Neuron (in vitro differentiated cells): ENCODE measurements around the gene MS4A2.
"Not testable (repeated sequence)": the region's sequence is repeated elsewhere in the genome, so short reads cannot be mapped to it uniquely, and the experiment has no call there.

ENCODE experiments used
- H2AFZ ChIP-seq: one replicate; pipeline ENCODE4 v1.6.1; 2013; ENCODE audit warnings: low read depth, mild to moderate bottlenecking, inconsistent platforms, low read length, moderate library complexity
- H3K27me3 ChIP-seq: one replicate; pipeline ENCODE4 v1.6.1; 2013; ENCODE audit warnings: low read length; ENCODE audit not compliant: insufficient read depth
- H3K36me3 ChIP-seq: one replicate; pipeline ENCODE4 v1.6.1; 2013; ENCODE audit warnings: low read length; ENCODE audit not compliant: insufficient read depth
- H3K4me1 ChIP-seq: one replicate; pipeline ENCODE4 v1.6.1; 2013; ENCODE audit warnings: low read length; ENCODE audit not compliant: insufficient read depth
- H3K4me3 ChIP-seq: 2 replicates; pipeline ENCODE4 v1.5.1; 2013; ENCODE audit warnings: mild to moderate bottlenecking, low read length, moderate library complexity
- H3K9me3 ChIP-seq: one replicate; pipeline ENCODE4 v1.6.1; 2013; ENCODE audit warnings: low read length

The MS4A2 gene

GRCh38 chr11:60088364-60088763 is at the start of gene MS4A2:
Gene MS4A2 (plus strand): TSS chr11:60088664. CDS start chr11:60088766, 102 bp downstream.
- Histone ChIP-seq H3K9me3 (no peaks in the 10 kb centered on the region), H3K36me3 (no peaks in the 10 kb centered on the region), H3K27me3 (no peaks in the 10 kb centered on the region), H3K4me1 (no peaks in the 10 kb centered on the region), H3K4me3 (no peak within 1 kb of the TSS), H2AFZ (no peak within 1 kb of the TSS)

GRCh38 chr11:60040109-60040508 is 48.4 kb upstream of the MS4A2 start, which contains the start of gene OOSP2:
Gene OOSP2 (plus strand): TSS chr11:60040409. CDS start chr11:60040460, 51 bp downstream.
- Histone ChIP-seq H3K4me3 (no peak within 1 kb of the TSS), H3K27me3 (no peaks in the 10 kb centered on the region), H2AFZ (no peak within 1 kb of the TSS), H3K36me3 (no peaks in the 10 kb centered on the region), H3K9me3 (no peaks in the 10 kb centered on the region), H3K4me1 (no peaks in the 10 kb centered on the region)

GRCh38 chr11:60050422-60050821 is 38.0 kb upstream of the MS4A2 start:
- not testable (repeated sequence) for H3K9me3 ChIP-seq, H3K36me3 ChIP-seq, H3K4me1 ChIP-seq, H3K4me3 ChIP-seq, H3K27me3 ChIP-seq, H2AFZ ChIP-seq

DNA sequence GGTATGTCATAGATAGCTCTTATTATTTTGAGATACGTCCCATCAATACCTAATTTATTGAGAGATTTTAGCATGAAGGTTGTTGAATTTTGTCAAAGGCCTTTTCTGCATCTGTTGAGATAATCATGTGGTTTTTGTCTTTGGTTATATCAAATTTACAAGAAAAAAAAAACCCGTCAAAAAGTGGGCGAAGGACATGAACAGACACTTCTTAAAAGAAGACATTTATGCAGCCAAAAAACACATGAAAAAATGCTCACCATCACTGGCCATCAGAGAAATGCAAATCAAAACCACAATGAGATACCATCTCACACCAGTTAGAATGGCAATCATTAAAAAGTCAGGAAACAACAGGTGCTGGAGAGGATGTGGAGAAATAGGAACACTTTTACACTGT is 37.6 kb upstream of the MS4A2 start:
- not testable (repeated sequence) for H3K36me3 ChIP-seq, H2AFZ ChIP-seq, H3K4me1 ChIP-seq, H3K27me3 ChIP-seq, H3K4me3 ChIP-seq, H3K9me3 ChIP-seq

DNA sequence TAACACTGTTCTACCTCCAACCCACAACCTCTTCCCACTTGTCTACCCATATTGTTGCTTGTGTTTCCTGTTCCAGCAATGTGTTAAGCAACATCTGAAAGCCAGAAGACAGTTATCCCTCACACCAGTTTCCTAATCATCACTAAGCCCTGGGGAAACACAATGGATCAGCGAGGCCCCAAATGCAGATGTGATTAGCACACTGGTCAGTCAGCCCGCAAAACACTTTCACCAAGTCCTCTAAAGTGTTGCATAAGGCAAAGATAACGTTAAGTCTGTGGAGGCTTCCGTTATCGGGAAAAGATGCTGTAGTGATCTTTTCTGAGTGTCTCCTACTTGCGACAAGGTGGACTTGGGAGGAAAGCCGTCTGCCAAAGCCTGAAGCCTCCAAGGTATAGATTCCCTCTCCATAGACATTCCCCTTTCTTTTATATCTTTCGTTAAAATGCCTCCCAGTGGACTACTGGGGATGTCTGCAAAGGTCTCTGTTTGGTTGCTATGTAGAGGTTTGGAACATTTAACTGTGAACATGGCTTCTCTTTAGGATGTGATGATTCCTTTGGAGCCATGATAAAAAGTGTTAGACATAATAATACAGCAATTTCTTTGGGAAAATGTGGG is 32.0 kb upstream of the MS4A2 start, which contains the start of gene MS4A3:
MS4A3 (plus strand) TSS at position 317 of the 621 bp plus-strand sequence. CDS start 4,496 bp downstream, outside the sequence.
- Histone ChIP-seq H3K9me3 (no peaks in the 10 kb centered on the region), H3K4me1 (no peaks in the 10 kb centered on the region), H3K36me3 (no peaks in the 10 kb centered on the region)

DNA sequence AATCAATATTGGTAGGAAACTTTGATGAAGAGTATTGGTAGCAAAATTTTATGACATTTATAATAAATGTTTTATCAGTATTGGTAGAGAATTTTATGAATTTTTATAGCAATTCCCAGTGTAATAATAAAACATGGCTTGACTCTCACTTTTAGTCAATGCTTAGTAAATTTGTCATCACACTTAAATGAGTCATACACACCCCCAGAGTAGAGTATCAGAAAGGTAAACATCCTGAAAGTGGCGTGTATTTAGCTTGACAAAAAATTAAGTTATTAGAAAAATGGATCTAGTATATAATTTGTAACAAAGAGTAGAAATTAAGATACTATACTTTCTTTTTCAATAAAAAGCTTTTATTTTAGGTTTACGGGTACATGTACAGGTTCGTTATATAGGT is 29.4 kb upstream of the MS4A2 start:
- Histone ChIP-seq H3K4me1 (no peaks in the 10 kb centered on the region), H2AFZ (no peak overlapping the region), H3K4me3 (no peak overlapping the region), H3K9me3 (no peaks in the 10 kb centered on the region), H3K27me3 (no peaks in the 10 kb centered on the region), H3K36me3 (no peaks in the 10 kb centered on the region)

More for the DNA sequence above, 32.0 kb upstream of the MS4A2 start, which contains the start of gene MS4A3:
- Histone ChIP-seq H2AFZ (no peak within 1 kb of the TSS), H3K27me3 (no peaks in the 10 kb centered on the region), H3K4me3 (no peak within 1 kb of the TSS)

- Histone ChIP-seq H2AFZ (no peak overlapping the region), H3K36me3 (no peaks in the 10 kb centered on the region), H3K4me1 (no peaks in the 10 kb centered on the region), H3K4me3 (no peak overlapping the region), H3K9me3 (no peaks in the 10 kb centered on the region), H3K27me3 (no peaks in the 10 kb centered on the region)
Measured at GRCh38 chr11:60059521-60060240, 28.8 kb upstream of the MS4A2 start.

DNA sequence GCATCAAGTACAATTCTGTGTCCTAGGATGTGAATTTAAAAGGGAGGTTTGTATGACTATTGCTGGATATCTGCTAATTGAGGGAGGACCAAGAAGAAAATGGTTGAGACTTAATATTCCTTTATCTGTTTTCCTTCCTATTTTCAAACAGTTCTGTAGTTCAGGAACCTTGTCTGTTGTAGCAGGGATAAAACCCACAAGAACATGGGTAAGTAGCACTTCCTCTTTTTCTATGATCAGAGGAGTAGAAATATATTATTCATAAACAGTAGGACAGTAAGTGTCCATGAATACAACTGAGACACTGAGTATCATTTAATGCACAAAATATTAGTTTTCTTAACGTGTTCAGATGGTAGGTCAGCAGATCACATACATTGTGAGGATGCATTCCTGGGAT is 24.4 kb upstream of the MS4A2 start:
- Histone ChIP-seq H2AFZ (no peak overlapping the region), H3K4me1 (no peaks in the 10 kb centered on the region), H3K27me3 (no peaks in the 10 kb centered on the region)

GRCh38 chr11:60065801-60066200 is 22.7 kb upstream of the MS4A2 start:
- Histone ChIP-seq H3K36me3 (no peaks in the 10 kb centered on the region), H3K9me3 (no peaks in the 10 kb centered on the region), H2AFZ (no peak overlapping the region), H3K4me1 (no peaks in the 10 kb centered on the region), H3K27me3 (no peaks in the 10 kb centered on the region), H3K4me3 (no peak overlapping the region)

More for the DNA sequence above, 24.4 kb upstream of the MS4A2 start:
- no peaks in the 10 kb centered on the region for H3K36me3 ChIP-seq
- no peak overlapping the region for H3K4me3 ChIP-seq
- H3K9me3 ChIP-seq, result no peaks in the 10 kb centered on the region

DNA sequence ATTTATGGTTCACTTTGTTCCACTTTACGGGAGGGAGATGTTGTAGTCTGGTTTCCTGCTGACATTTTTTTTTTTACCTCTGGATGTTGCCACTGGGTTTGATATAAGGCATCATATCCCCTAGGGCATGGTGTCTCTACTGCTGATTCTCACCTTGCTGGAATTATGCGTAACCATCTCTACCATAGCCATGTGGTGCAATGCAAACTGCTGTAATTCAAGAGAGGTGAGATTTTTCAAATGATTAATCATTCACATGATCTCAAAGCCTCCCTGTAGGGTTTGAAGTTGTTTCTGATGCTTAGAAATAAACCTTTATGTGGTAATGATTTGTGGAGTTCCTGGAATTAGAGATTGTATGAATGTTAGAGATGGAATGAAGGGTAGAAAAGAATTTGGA is 19.0 kb upstream of the MS4A2 start:
- H3K36me3 ChIP-seq, result no peaks in the 10 kb centered on the region
- no peaks in the 10 kb centered on the region for H3K27me3 ChIP-seq
- H3K9me3 ChIP-seq, result no peaks in the 10 kb centered on the region
- H2AFZ ChIP-seq, result no peak overlapping the region
- no peak overlapping the region for H3K4me3 ChIP-seq
- H3K4me1 ChIP-seq, result no peaks in the 10 kb centered on the region

GRCh38 chr11:60071644-60072043 is 16.8 kb upstream of the MS4A2 start:
- H3K36me3 ChIP-seq, H3K9me3 ChIP-seq, H3K4me1 ChIP-seq, H2AFZ ChIP-seq, H3K27me3 ChIP-seq, H3K4me3 ChIP-seq: not testable (repeated sequence)

- Histone ChIP-seq H3K4me3 (no peak overlapping the region), H3K4me1 (no peaks in the 10 kb centered on the region), H2AFZ (no peak overlapping the region), H3K27me3 (no peaks in the 10 kb centered on the region), H3K9me3 (no peaks in the 10 kb centered on the region), H3K36me3 (no peaks in the 10 kb centered on the region)
Measured at GRCh38 chr11:60077216-60077817, 11.1 kb upstream of the MS4A2 start.

DNA sequence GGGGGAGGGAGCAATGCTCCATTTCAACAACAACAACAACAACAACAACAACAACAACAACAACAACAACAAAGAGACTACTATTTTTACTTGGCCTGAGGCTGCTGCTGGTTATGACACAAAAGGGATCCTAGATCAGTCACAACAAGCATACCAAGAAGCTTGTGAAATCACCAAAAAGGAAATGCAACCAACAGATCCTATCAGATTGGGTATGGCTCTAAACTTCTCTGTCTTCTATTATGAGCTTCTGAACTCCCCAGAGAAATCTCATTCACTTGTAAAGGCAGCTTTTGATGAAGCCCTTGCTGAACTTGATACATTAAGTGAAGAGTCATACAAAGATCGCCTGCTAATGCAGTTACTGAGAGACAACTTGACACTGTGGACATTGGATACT is 10.5 kb upstream of the MS4A2 start:
- H3K4me3 ChIP-seq, result no peak overlapping the region
- H3K36me3 ChIP-seq, result no peaks in the 10 kb centered on the region
- H2AFZ ChIP-seq, result no peak overlapping the region

More for the DNA sequence above, 10.5 kb upstream of the MS4A2 start:
- Histone ChIP-seq H3K4me1 (no peaks in the 10 kb centered on the region), H3K9me3 (no peaks in the 10 kb centered on the region), H3K27me3 (no peaks in the 10 kb centered on the region)
